Activated CD4-positive, alpha-beta T cell treated with anti-CD3 and anti-CD28 coated beads for 1 hour (primary cell): ENCODE data around the gene SLC23A1.
"Not testable (repeated sequence)": the region's sequence is repeated elsewhere in the genome, so short reads cannot be mapped to it uniquely, and the experiment has no call there.

ENCODE experiments used
- DNase-seq: peaks from one replicate; pipeline ENCODE4 v3.0.0-alpha.2; 2020

SLC23A1 gene

DNA sequence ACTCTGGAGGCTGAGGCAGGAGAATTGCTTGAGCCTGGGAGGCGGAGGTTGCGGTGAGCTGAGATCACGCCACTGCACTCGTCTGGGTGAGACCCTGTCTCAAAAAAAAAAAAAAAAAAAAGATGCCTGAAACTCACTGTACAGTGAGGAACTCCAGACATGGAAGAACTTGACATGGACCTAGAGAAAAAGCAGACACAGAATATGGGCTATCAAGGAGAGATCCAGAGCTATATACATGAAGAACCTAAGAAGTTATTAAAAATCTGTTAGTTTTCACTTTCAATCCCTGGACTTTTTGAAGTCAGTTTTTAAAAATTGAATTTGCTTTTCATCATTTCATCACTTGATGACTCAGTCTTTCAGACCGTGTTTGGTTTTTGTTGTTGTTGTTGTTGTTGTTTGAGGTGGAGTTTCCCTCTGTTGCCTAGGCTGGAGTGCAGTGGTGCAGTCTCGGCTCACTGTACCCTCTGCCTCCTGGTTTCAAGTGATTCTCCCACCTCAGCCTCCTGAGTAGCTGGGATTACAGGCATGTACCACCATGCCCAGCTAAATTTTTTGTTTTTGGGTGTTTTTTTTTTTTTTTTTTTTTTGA, 21.2 kb downstream of the SLC23A1 start:
- DNase-seq = no peak

DNA sequence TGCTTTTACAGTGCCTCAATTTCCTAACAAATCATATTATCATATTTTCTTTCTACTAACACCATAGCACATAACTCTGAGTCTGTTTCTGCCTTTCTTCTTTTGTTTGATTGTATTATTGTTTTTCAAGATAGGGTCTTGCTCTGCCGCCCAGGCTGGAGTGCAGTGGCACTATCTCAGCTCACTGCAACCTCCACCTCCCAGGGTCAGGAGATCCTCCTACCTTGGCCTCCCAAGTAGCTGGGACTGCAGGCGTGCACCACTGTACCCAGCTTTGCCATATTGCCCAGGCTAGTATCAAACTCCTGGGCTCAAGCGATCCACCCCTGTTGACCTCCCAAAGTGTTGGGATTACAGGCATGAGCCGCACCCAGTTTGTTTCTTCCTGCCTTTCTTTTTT, 22.7 kb downstream of the SLC23A1 start:
- no peak for DNase-seq

DNA sequence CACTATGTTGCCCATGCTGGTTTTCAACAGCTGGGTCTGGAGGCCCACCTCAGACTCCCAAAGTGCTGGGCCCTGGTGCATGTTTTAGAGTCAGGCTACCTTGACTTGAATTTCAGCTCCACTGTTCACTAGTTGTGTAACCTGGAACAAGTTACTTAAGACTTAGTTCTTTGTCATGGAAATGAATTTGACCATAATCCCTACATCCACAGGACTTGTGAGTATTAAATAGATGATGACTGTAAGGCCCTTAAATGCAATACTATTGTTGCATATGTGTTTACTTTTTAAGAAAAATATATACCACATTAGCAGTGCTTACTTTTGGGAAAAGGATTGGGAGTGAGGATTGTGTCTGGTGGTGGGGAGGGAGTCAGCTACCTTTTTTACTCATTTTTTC, 25.0 kb downstream of the SLC23A1 start:
- no peak for DNase-seq

GRCh38 chr5:139355900-139356299, 27.2 kb downstream of the SLC23A1 start:
- DNase-seq = not testable (repeated sequence)

DNA sequence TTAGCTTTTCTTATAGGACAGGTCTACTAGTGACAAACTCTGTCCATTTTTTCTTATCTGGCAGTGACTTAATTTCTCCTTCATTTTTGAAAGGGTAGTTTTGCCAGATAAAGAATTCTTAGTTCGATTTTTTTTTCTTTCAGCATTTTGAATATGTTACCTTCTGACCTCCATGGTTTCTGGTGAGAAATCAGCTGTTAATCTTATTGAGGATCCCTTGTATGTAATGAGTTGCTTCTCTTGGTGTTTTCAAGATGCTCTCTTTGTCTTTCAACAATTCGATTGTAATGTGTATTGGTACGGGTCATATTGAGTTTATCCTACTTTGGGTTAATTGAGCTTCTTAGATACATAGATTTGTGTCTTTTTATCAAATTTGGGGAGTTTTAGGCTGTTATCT, 28.9 kb downstream of the SLC23A1 start:
- no peak for DNase-seq

GRCh38 chr5:139347863-139348262, 35.2 kb downstream of the SLC23A1 start:
- DNase-seq = not testable (repeated sequence)

GRCh38 chr5:139345442-139345841, 37.7 kb downstream of the SLC23A1 start:
- DNase-seq = not testable (repeated sequence)

DNA sequence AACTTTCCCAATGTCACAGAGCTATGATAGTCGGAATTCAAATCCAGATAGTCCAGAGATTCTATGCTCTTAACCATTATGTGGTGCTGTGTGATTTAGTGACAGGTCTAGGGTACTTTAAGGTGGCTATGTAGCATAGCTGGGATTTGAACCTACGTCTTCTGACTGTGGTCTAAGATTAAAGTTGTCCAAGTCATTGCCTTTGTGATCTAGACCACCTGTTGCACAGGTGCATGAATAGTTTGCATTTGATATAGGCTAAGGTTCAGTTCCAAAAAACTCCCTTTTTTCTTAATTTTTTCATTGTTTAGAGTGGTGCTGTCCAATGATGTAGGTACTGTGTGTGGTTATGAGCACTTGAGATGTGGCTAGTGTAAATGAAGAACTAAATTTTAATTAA, 38.9 kb downstream of the SLC23A1 start:
- no peak for DNase-seq

DNA sequence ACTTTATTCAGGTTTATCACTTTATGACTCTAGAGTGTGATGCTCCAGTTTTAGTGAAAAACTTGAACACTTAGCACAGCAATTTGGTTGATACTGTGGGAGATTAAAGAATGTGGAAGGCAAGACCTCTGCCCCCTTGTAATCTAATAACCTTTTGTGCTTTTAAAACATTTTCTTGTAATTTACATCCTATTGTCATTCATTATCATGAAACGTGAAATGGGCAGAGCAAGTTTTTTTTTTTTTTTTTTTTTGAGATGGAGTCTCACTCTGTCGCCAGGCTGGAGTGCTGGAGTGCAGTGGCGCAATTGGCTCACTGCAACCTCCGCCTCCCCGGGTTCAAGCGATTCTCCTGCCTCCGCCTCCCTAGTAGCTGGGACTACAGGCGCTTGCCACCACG, 39.6 kb downstream of the SLC23A1 start:
- DNase-seq = no peak

GRCh38 chr5:139342423-139342723, 40.7 kb downstream of the SLC23A1 start:
- no peak for DNase-seq

DNA sequence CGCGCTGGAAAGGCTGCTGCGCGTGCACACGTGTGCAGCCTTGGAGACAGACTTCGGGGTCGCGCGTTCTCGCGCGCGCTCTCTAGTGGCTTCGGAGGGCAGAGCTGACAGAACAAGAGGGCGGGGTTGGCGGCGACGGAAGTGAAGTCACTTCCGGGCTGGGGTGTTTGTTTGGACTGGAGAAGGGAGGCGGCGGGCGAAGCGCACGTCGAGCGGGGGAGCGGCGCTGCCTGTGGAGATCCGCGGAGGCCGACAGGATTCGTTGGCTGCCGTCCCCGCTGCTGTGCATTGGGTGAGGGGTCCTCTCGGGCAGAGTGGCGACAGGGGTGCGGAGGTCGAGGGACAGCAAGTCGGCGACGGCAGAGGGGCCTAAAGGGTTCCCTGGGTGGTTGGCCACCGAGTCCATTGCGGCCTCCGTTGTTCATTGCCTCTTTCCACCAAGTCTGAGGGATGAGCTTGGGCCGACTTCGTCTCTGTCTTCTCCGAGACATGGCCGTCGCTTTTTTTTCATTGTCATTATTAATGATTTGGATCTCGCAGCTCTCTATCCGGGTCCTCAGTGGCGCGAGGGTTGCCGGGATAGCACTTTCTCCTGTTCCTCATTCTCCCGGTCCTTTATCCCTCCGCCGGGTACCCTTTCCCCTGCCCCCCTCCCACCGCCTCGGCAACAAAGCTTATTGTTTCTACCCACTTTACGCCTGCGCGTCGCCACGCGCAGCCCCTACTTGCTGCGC, 41.2 kb downstream of the SLC23A1 start, which contains the start of gene PAIP2:
PAIP2 (plus strand) TSS at position 166 of the 734 bp plus-strand sequence. CDS start 21,931 bp downstream, outside the sequence.
- peak; percentile 96 for DNase-seq

DNA sequence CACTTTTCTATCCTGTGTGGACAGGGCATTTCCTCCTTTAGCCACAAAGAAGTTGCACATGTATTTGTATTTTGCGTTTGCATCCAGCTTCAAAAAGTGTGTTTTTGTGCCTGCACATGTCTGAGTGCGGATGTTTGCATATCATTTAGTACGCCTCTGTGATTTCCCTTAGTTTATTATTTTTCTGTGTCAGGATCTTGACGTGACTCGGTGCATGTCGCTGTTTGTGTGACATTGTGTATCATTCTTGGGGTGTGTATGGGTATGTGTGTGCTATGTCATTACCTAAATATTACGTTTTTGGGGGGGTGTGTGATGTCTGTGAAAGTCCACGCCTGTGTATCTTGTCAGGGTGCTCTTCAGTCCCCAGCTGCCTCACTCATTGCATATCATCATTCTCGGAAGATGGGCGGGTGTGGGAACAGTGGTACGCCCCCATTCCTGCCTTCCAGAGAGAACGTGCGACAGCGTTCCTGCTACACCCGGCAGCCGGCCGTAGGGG, 41.9 kb downstream of the SLC23A1 start:
- no peak for DNase-seq

GRCh38 chr5:139340051-139340450, 43.0 kb downstream of the SLC23A1 start:
- DNase-seq = no peak

DNA sequence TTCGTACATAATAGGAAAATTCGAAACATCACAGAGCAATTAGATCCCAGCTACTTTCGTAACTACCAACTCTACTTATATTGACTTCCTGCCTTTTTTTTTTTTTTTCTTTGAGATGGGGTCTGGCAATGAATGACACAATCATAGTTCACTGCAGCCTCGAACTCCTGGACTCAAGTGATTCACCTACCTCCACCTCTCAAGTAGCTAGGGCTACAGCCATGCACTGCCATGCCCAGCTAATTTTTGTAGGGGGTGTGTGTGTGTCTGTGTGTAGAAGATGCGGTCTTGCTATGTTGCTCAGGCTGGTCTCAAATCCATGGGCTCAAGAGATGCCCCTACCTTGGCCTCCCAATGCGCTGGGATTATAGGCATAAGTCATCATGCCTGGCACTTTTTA, 47.3 kb downstream of the SLC23A1 start:
- DNase-seq = no peak
